Cardiac fibroblast (primary cell): ENCODE measurements around the gene GFY.

Experiments
- DNase-seq, 2 donors: peaks; one replicate each; pipeline versions ENCODE4 v3.0.0 to v3.0.0-alpha.2; 2010; ENCODE audit warnings: low read depth in 2 of 2
- H3K4me3 ChIP-seq, 2 donors: replicated peaks in 1 of 2; 1 replicate in 1 of 2; 2 replicates in 1 of 2; pipeline ENCODE4 v1.5.1; 2011; ENCODE audit warnings: low read depth in 2 of 2, low read length in 2 of 2, mild to moderate bottlenecking in 2 of 2, moderate library complexity in 1 of 2
- CTCF ChIP-seq: IDR thresholded peaks from one replicate; pipeline ENCODE4 v1.5.1; 2011; ENCODE audit warnings: low read depth, mild to moderate bottlenecking, low read length, inconsistent platforms

GFY gene

GRCh38 chr19:49415810-49416200 is 9.4 kb upstream of the GFY start:
- DNase-seq = no peak
- H3K4me3 ChIP-seq = no peak overlapping the region
- no peak for TF ChIP-seq CTCF

GRCh38 chr19:49417088-49417487 is 8.1 kb upstream of the GFY start:
- TF ChIP-seq CTCF = no peak
- no peak for DNase-seq
- no peak overlapping the region for H3K4me3 ChIP-seq

- TF ChIP-seq CTCF = no peak
- no peak for DNase-seq
- H3K4me3 ChIP-seq = no peak overlapping the region
These were observed 6.7 kb upstream of the GFY start for GRCh38 chr19:49418511-49418910.

- TF ChIP-seq CTCF = no peak
- no peak overlapping the region for H3K4me3 ChIP-seq
- no peak for DNase-seq
These were observed 6.0 kb upstream of the GFY start for GRCh38 chr19:49419173-49419572.

- TF ChIP-seq CTCF = no peak
- no peak overlapping the region for H3K4me3 ChIP-seq
- DNase-seq = no peak
These were observed 5.0 kb upstream of the GFY start for GRCh38 chr19:49420227-49420626.

- no peak for TF ChIP-seq CTCF
- DNase-seq = peak; percentile 61 to 75
- peak overlapping the region in 1 of 2 donors; percentile 30 for H3K4me3 ChIP-seq
These were observed 3.9 kb upstream of the GFY start for GRCh38 chr19:49421039-49421877.

GRCh38 chr19:49421878-49422202 is 3.3 kb upstream of the GFY start:
- no peak for TF ChIP-seq CTCF
- H3K4me3 ChIP-seq = no peak overlapping the region
- DNase-seq = no peak
